DMS153 (cell line): ENCODE measurements around the gene KCNH1.

Source experiments
- DNase-seq: peaks from one replicate; lab custom pipeline; 2025; lab: John Stamatoyannopoulos, UW

KCNH1 gene, protein sequence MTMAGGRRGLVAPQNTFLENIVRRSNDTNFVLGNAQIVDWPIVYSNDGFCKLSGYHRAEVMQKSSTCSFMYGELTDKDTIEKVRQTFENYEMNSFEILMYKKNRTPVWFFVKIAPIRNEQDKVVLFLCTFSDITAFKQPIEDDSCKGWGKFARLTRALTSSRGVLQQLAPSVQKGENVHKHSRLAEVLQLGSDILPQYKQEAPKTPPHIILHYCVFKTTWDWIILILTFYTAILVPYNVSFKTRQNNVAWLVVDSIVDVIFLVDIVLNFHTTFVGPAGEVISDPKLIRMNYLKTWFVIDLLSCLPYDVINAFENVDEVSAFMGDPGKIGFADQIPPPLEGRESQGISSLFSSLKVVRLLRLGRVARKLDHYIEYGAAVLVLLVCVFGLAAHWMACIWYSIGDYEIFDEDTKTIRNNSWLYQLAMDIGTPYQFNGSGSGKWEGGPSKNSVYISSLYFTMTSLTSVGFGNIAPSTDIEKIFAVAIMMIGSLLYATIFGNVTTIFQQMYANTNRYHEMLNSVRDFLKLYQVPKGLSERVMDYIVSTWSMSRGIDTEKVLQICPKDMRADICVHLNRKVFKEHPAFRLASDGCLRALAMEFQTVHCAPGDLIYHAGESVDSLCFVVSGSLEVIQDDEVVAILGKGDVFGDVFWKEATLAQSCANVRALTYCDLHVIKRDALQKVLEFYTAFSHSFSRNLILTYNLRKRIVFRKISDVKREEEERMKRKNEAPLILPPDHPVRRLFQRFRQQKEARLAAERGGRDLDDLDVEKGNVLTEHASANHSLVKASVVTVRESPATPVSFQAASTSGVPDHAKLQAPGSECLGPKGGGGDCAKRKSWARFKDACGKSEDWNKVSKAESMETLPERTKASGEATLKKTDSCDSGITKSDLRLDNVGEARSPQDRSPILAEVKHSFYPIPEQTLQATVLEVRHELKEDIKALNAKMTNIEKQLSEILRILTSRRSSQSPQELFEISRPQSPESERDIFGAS

GRCh38 chr1:211133836-211134669 is at the start of gene KCNH1:
TSS of gene KCNH1 (minus strand) at chr1:211134148. CDS start at chr1:211133945, 203 bp downstream.
- DNase-seq: peak; percentile 93

- no peak for DNase-seq
Measured at GRCh38 chr1:211182746-211183145, 48.8 kb upstream of the KCNH1 start.

GRCh38 chr1:211174375-211174774 is 40.4 kb upstream of the KCNH1 start:
- DNase-seq: no peak

DNA sequence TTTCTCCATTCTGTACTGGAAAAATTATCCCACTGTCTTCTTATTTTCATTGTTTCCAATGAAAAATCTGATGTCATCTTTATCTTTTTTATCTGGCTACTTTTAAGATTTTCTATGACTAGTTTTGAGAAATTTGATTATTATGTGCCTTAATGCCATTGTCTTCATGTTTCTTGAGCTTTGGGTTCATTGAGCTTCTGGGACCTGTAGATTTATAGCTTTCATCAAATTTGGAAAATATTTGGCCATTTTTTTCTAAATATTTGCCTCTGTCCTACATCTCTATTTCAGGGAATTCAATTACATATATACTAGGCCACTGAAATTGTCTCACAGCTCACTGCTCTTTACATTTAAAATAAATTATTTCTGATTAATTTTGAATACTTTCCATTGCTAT is 38.7 kb upstream of the KCNH1 start:
- DNase-seq: no peak

DNA sequence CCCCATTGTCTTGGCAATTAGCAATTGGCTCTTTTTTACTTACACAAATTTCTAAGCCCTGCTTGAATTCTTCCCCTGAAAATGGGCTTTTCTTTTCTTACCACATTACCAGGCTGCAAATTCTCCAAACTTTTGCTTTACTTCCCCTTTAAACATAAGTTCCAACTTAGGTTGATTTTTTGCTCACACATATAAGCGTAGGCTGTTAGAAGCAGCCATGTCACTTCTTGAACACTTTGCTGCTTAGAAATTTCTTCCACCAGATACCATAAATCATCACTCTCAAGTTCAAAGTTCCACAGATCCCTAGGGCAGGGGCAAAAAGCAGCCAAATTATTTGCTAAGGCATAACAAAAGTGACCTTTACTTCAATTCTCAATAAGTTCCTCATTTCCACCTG is 35.4 kb upstream of the KCNH1 start:
- no peak for DNase-seq

- no peak for DNase-seq
Measured at GRCh38 chr1:211158866-211159265, 24.9 kb upstream of the KCNH1 start.

GRCh38 chr1:211155040-211155439 is 21.1 kb upstream of the KCNH1 start:
- no peak for DNase-seq

GRCh38 chr1:211153932-211154331 is 20.0 kb upstream of the KCNH1 start:
- no peak for DNase-seq

- DNase-seq: peak; percentile 71
Measured at GRCh38 chr1:211148366-211148765, 14.4 kb upstream of the KCNH1 start.

DNA sequence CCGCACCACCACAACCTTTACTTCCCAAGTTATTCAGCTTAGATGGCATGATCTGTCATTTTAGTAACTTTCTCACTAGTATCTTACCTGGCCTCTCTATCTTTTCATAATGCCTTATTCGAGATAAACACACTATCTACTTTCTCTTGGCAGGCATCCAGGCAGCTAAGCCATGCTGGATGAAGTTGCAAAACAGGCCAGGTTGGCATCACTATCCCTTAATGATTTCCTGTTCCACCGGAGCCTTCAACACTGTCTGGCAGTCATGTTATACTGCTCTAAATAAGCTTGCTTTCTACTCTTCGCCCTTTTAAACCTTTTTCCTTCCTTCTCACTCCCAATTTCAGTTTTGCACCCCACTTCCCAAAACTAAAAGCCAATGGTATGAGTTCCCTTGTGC is 12.0 kb upstream of the KCNH1 start:
- peak; percentile 69 for DNase-seq

DNA sequence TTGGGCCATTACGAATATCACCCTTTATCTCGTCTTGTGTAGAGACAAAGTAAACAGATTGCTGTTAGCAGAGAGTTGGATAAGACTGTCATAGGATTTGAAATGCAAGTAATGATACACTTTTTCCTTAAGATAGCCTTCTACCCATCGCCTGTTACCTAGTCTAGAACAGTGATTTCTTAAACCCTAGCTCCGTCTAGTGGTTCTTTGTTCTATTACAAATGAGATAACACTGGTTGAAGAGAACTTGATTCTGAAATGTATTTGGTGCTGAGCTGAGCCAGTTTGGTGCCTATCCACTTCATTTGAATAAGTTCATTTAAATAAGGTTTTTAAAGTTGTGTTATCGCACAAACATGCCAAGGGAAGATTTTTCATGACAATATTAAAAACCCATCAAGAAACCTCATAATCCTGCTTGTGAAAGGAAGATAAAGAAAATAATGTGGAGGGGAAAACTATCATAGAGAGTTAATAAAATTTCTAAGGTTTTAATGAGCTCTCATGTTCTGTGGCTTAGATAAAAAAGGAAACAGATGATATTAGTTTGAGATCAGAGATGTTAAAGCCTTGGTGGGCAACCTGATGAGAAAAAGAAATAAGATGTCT is 1.5 kb upstream of the KCNH1 start:
- DNase-seq: peak; percentile 76

- peak; percentile 70 for DNase-seq
Measured at GRCh38 chr1:211133393-211133835, 534 bp downstream of the KCNH1 start.

DNA sequence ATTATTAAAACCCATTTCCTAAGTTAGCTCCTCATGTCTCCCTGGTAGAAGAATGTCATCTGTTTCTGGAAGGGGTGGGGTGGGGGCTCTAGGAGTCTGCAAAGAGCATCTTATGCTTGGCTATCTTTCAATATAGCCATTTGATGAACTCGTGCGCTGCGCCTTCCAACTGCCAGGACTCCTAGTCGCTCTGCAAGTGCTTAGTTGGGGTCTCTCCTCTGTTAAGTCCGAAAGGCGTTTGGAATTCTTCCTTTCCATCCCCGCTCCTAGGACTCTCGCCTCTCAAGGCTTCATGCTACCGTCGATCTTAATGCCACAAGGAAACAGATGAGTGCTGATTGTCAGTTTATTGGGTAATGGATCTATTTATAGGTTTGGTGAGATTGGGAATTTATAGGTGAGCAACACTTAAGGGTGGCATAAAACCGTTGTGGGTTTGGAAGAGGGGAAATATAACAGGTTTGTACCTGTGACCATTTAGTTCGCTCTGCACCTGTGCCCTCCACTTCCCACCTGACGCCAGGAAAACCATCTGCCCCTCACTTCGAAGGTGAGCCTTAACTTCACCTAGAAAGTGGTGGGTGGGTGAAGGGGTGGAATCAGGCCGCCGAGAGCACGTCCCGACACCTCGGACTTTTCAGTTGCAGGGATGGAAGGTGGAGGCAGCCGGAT is 1.1 kb downstream of the KCNH1 start:
- DNase-seq: no peak

GRCh38 chr1:211129776-211130175 is 4.2 kb downstream of the KCNH1 start:
- DNase-seq: no peak

GRCh38 chr1:211127166-211127565 is 6.8 kb downstream of the KCNH1 start:
- no peak for DNase-seq

DNA sequence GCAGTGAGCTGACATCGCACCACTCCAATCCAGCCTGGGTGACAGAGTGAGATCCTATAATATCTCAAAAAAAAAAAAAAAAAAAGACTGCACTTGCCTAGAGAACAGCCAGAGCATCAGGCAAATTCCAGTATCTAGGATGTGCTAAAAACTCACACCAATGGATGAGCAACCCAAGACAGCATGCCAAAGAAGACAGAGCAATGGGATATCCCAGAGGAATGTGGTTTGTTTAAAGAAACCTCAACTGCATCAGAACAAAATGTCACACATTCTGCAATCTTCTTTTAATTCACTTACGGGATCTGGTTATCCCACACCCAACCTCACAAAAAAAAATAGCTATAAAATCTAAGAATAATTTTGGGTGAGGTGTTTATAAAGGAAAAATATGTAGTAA is 7.3 kb downstream of the KCNH1 start:
- no peak for DNase-seq

- no peak for DNase-seq
Measured at GRCh38 chr1:211118407-211119102, 15.4 kb downstream of the KCNH1 start.

DNA sequence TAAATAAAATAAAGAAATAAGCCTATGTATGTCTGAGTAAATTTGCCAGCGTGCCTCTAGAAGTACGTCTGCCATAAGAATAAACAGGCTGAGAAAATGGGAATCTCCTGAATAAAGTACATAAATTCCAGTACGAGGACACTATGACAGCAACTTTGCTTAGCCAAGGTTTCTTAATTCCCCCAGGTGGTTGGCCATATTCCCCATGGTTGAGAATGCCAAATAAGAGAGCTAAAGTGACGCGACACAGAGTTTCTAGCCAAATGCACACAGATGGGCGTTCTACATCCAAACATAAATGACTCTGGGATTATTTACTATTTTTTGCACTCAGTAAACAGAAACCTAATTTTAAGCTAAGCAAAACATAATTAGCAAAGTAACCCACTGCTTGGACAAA is 19.5 kb downstream of the KCNH1 start:
- DNase-seq: no peak

DNA sequence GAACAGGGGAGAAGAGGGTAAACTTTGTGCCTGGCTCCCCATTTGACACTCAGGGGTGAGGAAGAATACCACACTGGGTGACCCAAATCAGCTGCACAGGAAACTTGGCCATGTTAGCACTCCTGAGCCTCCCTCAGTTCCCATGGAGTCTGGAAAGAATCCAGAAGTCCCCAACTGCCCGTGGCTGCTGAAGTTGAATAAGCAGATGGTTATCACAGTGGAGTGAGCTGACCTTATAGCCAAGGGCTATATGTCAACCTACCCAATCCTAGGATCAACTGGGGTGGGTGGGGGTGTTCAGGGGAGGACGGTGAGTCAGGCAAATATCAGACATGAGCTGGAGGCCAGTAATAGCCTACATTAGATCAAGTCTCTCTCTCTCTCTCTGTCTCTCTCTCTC is 20.4 kb downstream of the KCNH1 start:
- DNase-seq: no peak

DNA sequence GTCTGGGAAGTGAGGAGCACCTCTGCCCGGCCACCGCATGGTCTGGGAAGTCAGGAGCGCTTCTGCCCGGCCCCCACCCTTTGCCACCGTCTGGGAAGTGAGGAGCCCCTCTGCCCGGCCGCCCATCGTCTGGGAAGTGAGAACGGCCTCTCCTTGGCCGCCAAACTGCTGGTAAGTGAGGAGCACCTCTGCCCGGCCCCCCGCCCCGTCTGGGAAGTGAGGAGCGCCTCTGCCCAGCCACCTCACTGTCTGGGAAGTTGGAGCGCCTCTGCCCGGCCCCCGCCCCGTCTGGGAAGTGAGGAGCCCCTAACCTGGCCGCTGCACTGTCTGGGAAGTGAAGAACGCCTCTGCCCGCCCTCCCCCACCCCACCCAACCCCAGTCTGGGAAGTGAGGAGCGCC is 22.6 kb downstream of the KCNH1 start:
- DNase-seq: no peak
